K562 (cell line): Measurements from ENCODE around the gene TEAD3. TPM values are rescaled to one million over a fixed set of nuclear protein-coding genes. Genes with fewer than 3 reads are reported as not detected.

Experiments used
- ATAC-seq: fragments of 200-7000 bp; cut with Tn5 transposase; 3 replicates; pipeline ENCODE4 v1.9.1; 2020; ENCODE audit warnings: moderate library complexity
- BruUV-seq: library from RNA; stranded (reverse); fragments of 400-500 nt; replicated peaks from 2 replicates; lab custom pipeline; 2021; lab: Mats Ljungman, UMichigan
- CTCF ChIA-PET: fragments of 300-600 bp; formaldehyde crosslinking; extraction: SDS; loops from one replicate; lab custom pipeline; 2021; ENCODE audit warnings: low intra/inter-chr PET ratio; lab: Yijun Ruan, JAX
- POLR2A ChIA-PET: fragments of 300-600, 350-650 bp; sonication (Branson Sonifier 250); formaldehyde crosslinking; extraction: SDS; loops from one replicate; lab custom pipeline; 2021; ENCODE audit warnings: antibody characterized with exemption, inconsistent platforms; lab: Yijun Ruan, JAX
- DNase-seq, 4 experiments: peaks; one replicate each; pipeline versions ENCODE4 v3.0.0 to v3.0.0-alpha.2; 2011 to 2018; ENCODE audit warnings: low spot score in 3 of 4, mixed read lengths in 3 of 4; ENCODE audit errors: extremely low read depth in 1 of 4
- FAIRE-seq: peaks from 2 replicates; lab custom pipeline; 2011; peaks lifted over from hg19 to GRCh38; lab: Jason Lieb, UNC
- H2AFZ ChIP-seq: 2 replicates; pipeline ENCODE4 v1.6.0; 2011; ENCODE audit warnings: low read depth, low read length, control low read depth, inconsistent platforms
- H3K27ac ChIP-seq: fragments of 200-600 bp; 3 replicates; pipeline ENCODE4 v1.8.0; 2011; ENCODE audit warnings: low read depth, mild to moderate bottlenecking, control low read depth, inconsistent platforms, low read length, moderate library complexity, mixed read lengths; ENCODE audit errors: extremely low read depth
- H3K27me3 ChIP-seq, 2 experiments: fragments of 300-600 bp in 1 of 2; 2 replicates in 1 of 2; 3 replicates in 1 of 2; pipeline versions ENCODE4 v1.6.0 to v1.8.0; 2011; ENCODE audit warnings: inconsistent platforms in 2 of 2, low read length in 2 of 2, mild to moderate bottlenecking in 1 of 2, mixed read lengths in 1 of 2, moderate library complexity in 1 of 2; ENCODE audit not compliant: control insufficient read depth in 2 of 2, insufficient read depth in 2 of 2
- H3K36me3 ChIP-seq: fragments of 300-600 bp; 3 replicates; pipeline ENCODE4 v1.8.0; 2011; ENCODE audit warnings: mild to moderate bottlenecking, low read length, inconsistent platforms; ENCODE audit not compliant: control insufficient read depth, insufficient read depth
- H3K4me1 ChIP-seq, 2 experiments: fragments of 200-600 bp in 1 of 2; replicated peaks in 1 of 2; 2 replicates in 1 of 2; 3 replicates in 1 of 2; pipeline versions ENCODE4 v1.5.1 to v1.8.0; 2011; ENCODE audit warnings: inconsistent platforms in 2 of 2, low read length in 2 of 2, mild to moderate bottlenecking in 1 of 2, mixed read lengths in 1 of 2, moderate library complexity in 1 of 2; ENCODE audit not compliant: control insufficient read depth in 2 of 2, insufficient read depth in 2 of 2
- H3K4me2 ChIP-seq: 2 replicates; pipeline ENCODE4 v1.6.1; 2011; ENCODE audit warnings: low read length, control low read depth, inconsistent platforms, mixed read lengths; ENCODE audit not compliant: insufficient read depth
- H3K4me3 ChIP-seq: fragments of 200-600 bp; sonication (generic), shearing (Covaris generic); 2 replicates; pipeline ENCODE4 v1.5.1; 2016; ENCODE audit warnings: control low read depth, inconsistent platforms
- H3K79me2 ChIP-seq: fragments of 200-600 bp; 3 replicates; pipeline ENCODE4 v1.8.0; 2011; ENCODE audit warnings: low read length, inconsistent platforms; ENCODE audit not compliant: control insufficient read depth, insufficient read depth
- H3K9ac ChIP-seq, 2 experiments: 2 replicates each; pipeline versions ENCODE4 v1.6.0 to v1.6.1; 2011; ENCODE audit warnings: low read depth in 2 of 2, low read length in 2 of 2, control low read depth in 1 of 2, inconsistent platforms in 1 of 2, mild to moderate bottlenecking in 1 of 2, mixed read lengths in 1 of 2; ENCODE audit not compliant: insufficient read depth in 1 of 2
- H3K9me1 ChIP-seq: one replicate; pipeline ENCODE4 v1.6.0; 2011; ENCODE audit warnings: inconsistent platforms, mild to moderate bottlenecking, low read length, moderate library complexity; ENCODE audit not compliant: control insufficient read depth, insufficient read depth
- H3K9me3 ChIP-seq: replicated peaks from 2 replicates; pipeline ENCODE4 v1.5.1; 2011; ENCODE audit warnings: low read depth, low read length, inconsistent platforms; ENCODE audit not compliant: control insufficient read depth, insufficient read depth
- H4K20me1 ChIP-seq: replicated peaks from 2 replicates; pipeline ENCODE4 v1.6.1; 2011; ENCODE audit warnings: low read length, inconsistent platforms, mixed read lengths; ENCODE audit not compliant: control insufficient read depth, insufficient read depth
- CAMTA2 ChIP-seq: fragments of 250-450 bp; sonication (Bioruptor Pico); conservative IDR thresholded peaks from 2 replicates; pipeline ENCODE4 v1.5.1; 2022
- ELF4 ChIP-seq: fragments of 450-650 bp; formaldehyde crosslinking; IDR thresholded peaks from 2 replicates; pipeline ENCODE4 v1.4.0; 2022; ENCODE audit warnings: missing genetic modification characterization
- ESRRA ChIP-seq: fragments of 450-650 bp; IDR thresholded peaks from 2 replicates; pipeline ENCODE4 v1.6.1; 2014; ENCODE audit warnings: low read depth, mild to moderate bottlenecking, moderate library complexity, borderline replicate concordance
- FOXK2 ChIP-seq, 2 experiments: fragments of 450-650 bp; IDR thresholded peaks in 1 of 2; conservative IDR thresholded peaks in 1 of 2; 2 replicates each; pipeline ENCODE4 v1.6.1; 2016; ENCODE audit warnings: low read depth in 2 of 2, mild to moderate bottlenecking in 1 of 2
- GABPA ChIP-seq: fragments of 200-800 bp; sonication (Bioruptor generic); conservative IDR thresholded peaks from 2 replicates; pipeline ENCODE4 v1.6.1; 2016; ENCODE audit warnings: low read depth, missing genetic modification characterization, missing compliant biosample characterization
- HDGF ChIP-seq: fragments of 450-650 bp; IDR thresholded peaks from 2 replicates; pipeline ENCODE4 v1.6.1; 2016
- HNRNPH1 ChIP-seq: fragments of 200-400 bp; formaldehyde crosslinking; optimal IDR thresholded peaks from 2 replicates; pipeline ENCODE3; 2017; ENCODE audit warnings: low read depth, mild to moderate bottlenecking, low read length, moderate library complexity
- KAT2B ChIP-seq: IDR thresholded peaks from one replicate; pipeline ENCODE4 v1.6.1; 2012; ENCODE audit warnings: low read depth, mild to moderate bottlenecking, control low read depth, inconsistent platforms, low read length, moderate library complexity
- KDM1A ChIP-seq, 2 experiments: fragments of 450-650 bp; IDR thresholded peaks; 2 replicates each; pipeline ENCODE4 v1.6.1; 2016; ENCODE audit warnings: mild to moderate bottlenecking in 2 of 2
- NCOA2 ChIP-seq, 2 experiments: fragments of 450-650 bp; IDR thresholded peaks; 2 replicates each; pipeline ENCODE4 v1.6.1; 2018; ENCODE audit warnings: mild to moderate bottlenecking in 2 of 2, moderate library complexity in 1 of 2; ENCODE audit not compliant: partially characterized antibody in 2 of 2
- PKNOX1 ChIP-seq: fragments of 450-650 bp; IDR thresholded peaks from 2 replicates; pipeline ENCODE4 v1.6.1; 2016
- SMARCC2 ChIP-seq: fragments of 450-650 bp; IDR thresholded peaks from 2 replicates; pipeline ENCODE4 v1.6.1; 2017; ENCODE audit warnings: antibody characterized with exemption, moderate library complexity, mild to moderate bottlenecking, low read depth
- SPI1 ChIP-seq: IDR thresholded peaks from 2 replicates; pipeline ENCODE4 v1.6.1; 2011; ENCODE audit warnings: low read depth, low read length, control low read depth, borderline replicate concordance
- TCF3 ChIP-seq: sonication (generic); formaldehyde crosslinking; IDR thresholded peaks from 2 replicates; pipeline ENCODE4 v1.4.0; 2020; ENCODE audit warnings: mild to moderate bottlenecking, missing genetic modification reagents
- TRIM24 ChIP-seq, 2 experiments: fragments of 450-650 bp; IDR thresholded peaks; 2 replicates each; pipeline ENCODE4 v1.6.1; 2016
- ZNF175 ChIP-seq: fragments of 200-800 bp; sonication (Bioruptor generic); IDR thresholded peaks from 2 replicates; pipeline ENCODE4 v1.6.1; 2016; ENCODE audit warnings: low read depth, mild to moderate bottlenecking, missing genetic modification characterization, missing compliant biosample characterization
- WGBS: fragments of 100-300 bp; shearing (Covaris generic); methylation state at CpG from one replicate; pipeline ENCODE4 v1.1.6; 2016; ENCODE audit warnings: low coverage, mixed read lengths; ENCODE audit not compliant: insufficient coverage; ENCODE audit errors: missing lambda C conversion rate; 5-methylcytosine and 5-hydroxymethylcytosine counted together
- in situ Hi-C: fragments of 300-500 bp; cut with MboI; formaldehyde crosslinking; loops from 4 replicates; pipeline ENCODE4 v1.15.0; 2018; ENCODE audit warnings: inconsistent platforms, mixed read lengths
- intact Hi-C: fragments of 100-400 bp; cut with micrococcal nuclease; formaldehyde crosslinking; loops from 2 replicates; pipeline ENCODE4 v1.14.2; 2022
- polyA plus RNA-seq, 8 experiments: library from polyadenylated mRNA; depleted of rRNA in 4 of 8; stranded (reverse) in 5 of 8; unstranded in 3 of 8; fragments of >200 nt; fragmentation: Nextera tagmentation in 2 of 8; fragmentation: Illumina TruSeq in 1 of 8; extraction: Ambion mirVana in 2 of 8; extraction: Trizol in 1 of 8; gene quantifications; 2 replicates each; pipeline versions ENCODE4 v1.2.1 to v1.2.3, GENCODE V29; 2011 to 2014; ENCODE audit warnings: inconsistent platforms in 1 of 8, missing spikeins in 1 of 8
- total RNA-seq, 7 experiments: library from RNA; depleted of rRNA in 6 of 7; stranded (reverse); fragments of >200 nt in 6 of 7; fragmentation: Illumina TruSeq in 2 of 7; extraction: Trizol in 2 of 7; gene quantifications; 2 replicates each; pipeline versions ENCODE4 v1.2.1 to v1.2.3, GENCODE V29; 2011 to 2021; ENCODE audit warnings: low replicate concordance in 1 of 7

The TEAD3 gene
- total and polyA plus RNA-seq, 9 of the 15 experiments (the other 6 are each of a cell fraction or from before 2014, with no cell fraction given): 0.63 to 13.2 (median 3.3) TPM

- DNase-seq (no peak), FAIRE-seq (peak; percentile 67), ATAC-seq (no peak)
- no TSS peak for BruUV-seq
- Histone ChIP-seq H3K4me2 (no peak overlapping the region), H2AFZ (no peak overlapping the region), H3K4me3 (no peak overlapping the region), H3K9me1 (no peaks in the 10 kb centered on the region), H4K20me1 (peaks cover 16% of the 10 kb centered on the region; the same call in 1 of the 2 replicates), H3K36me3 (no peaks in the 10 kb centered on the region; the same call in 2 of the 3 replicates), H3K9ac (peak overlapping the region in 1 of 2 experiments; percentile 15; a peak in 1 of 4 replicates), H3K27me3 (no peaks in the 10 kb centered on the region), H3K79me2 (peaks cover 13% of the 10 kb centered on the region; the same call in 1 of the 3 replicates), H3K9me3 (no peaks in the 10 kb centered on the region), H3K4me1 (peaks cover 58 to 63% of the 10 kb centered on the region in 2 experiments), H3K27ac (peak overlapping the region; percentile 31; the same call in 1 of the 3 replicates)
- ChIA-PET CTCF (no interaction called here), POLR2A (interaction anchor here (0.6 to 9.5 kb wide), 6 partner anchors 8 to 540 kb away, joined by 3 to 167 read pairs (median 18); partner anchors contain the start of genes MAPK14, RPL10A and TEAD3)
- intact Hi-C loops (no loop called here), in situ Hi-C loops (no loop called here)
- WGBS: 40% methylated on average over 9 of the region's 9 CpGs
- TF ChIP-seq ELF4 (0 out of 2 replicates have a peak, but pooled peaks have one; percentile 10), SPI1 (peak; percentile 94), ESRRA (peak; percentile 99), NCOA2 (IDR thresholded peaks at IDR 0.05; ENCODE audit: partially characterized antibody in 2 of 2) (no peak), KDM1A (IDR thresholded peaks at IDR 0.05) (0 out of 4 replicates have a peak, but pooled peaks of 1 of the 2 experiments have one; percentile 23), FOXK2 (conservative IDR thresholded peaks at IDR 0.05 in 1 of 2, IDR thresholded peaks at IDR 0.05 in 1 of 2; ENCODE audit: low read depth in 2 of 2) (0 out of 4 replicates have a peak, but pooled peaks of 1 of the 2 experiments have one; percentile 17), PKNOX1 (0 out of 2 replicates have a peak, but pooled peaks have one; percentile 6), TRIM24 (IDR thresholded peaks at IDR 0.05) (peak in 1 of 2 experiments; percentile 7; a peak in 1 of 4 replicates), KAT2B (no peak), SMARCC2 (no peak), HDGF (0 out of 2 replicates have a peak, but pooled peaks have one; percentile 48), TCF3 (CRISPR knock-in tag) (no peak), HNRNPH1 (no peak), GABPA (peak; percentile 54), ZNF175 (CRISPR knock-in tag) (0 out of 2 replicates have a peak, but pooled peaks have one; percentile 41), CAMTA2 (CRISPR knock-in tag) (no peak)
Measured at GRCh38 chr6:35487658-35488516, 9.0 kb downstream of the TEAD3 start.
